Omental fat pad (tissue), 4 donors: ENCODE data around the gene BNC1. TPM values are rescaled to one million over a fixed set of nuclear protein-coding genes. Genes with fewer than 3 reads are reported as not detected.
A peak's percentile ranks its signal among the peaks of the same experiment; 100 is the strongest.

ENCODE experiments used
- ATAC-seq: fragments of 150-250 bp; one replicate; pipeline ENCODE4 v1.9.1; 2016; ENCODE audit warnings: mild to moderate bottlenecking, moderate library complexity; ENCODE audit not compliant: low FRiP score
- DNase-seq: peaks from one replicate; pipeline ENCODE4 v3.0.0-alpha.2; 2019; ENCODE audit warnings: low spot score
- CTCF ChIP-seq, 3 donors: fragments of 450-650 bp; IDR thresholded peaks; one replicate each; pipeline ENCODE4 v1.5.1; 2016 to 2017; ENCODE audit warnings: antibody characterized with exemption in 3 of 3, mild to moderate bottlenecking in 3 of 3, moderate library complexity in 2 of 3
- total RNA-seq, 4 donors: library from RNA; depleted of rRNA; stranded (reverse); fragments of >200 nt; gene quantifications; one replicate each; pipeline ENCODE4 v1.1.0, GENCODE V29; 2016

Gene BNC1
- total RNA-seq, 4 donors from 2014 or later, result 1.1 to 73.0 (median 35.6) TPM

- no peak for ATAC-seq
Measured at GRCh38 chr15:83288381-83288801, 3.9 kb upstream of the BNC1 start.

GRCh38 chr15:83287541-83288027 is 3.1 kb upstream of the BNC1 start:
- peak; percentile 74 for ATAC-seq
- DNase-seq, result no peak
- TF ChIP-seq CTCF (IDR thresholded peaks at IDR 0.05), result no peak

More at GRCh38 chr15:83288381-83288801, 3.9 kb upstream of the BNC1 start:
- TF ChIP-seq CTCF (IDR thresholded peaks at IDR 0.05), result no peak
- DNase-seq, result no peak

GRCh38 chr15:83285979-83286553 is 1.6 kb upstream of the BNC1 start:
- TF ChIP-seq CTCF (IDR thresholded peaks at IDR 0.05), result no peak
- DNase-seq (no peak), ATAC-seq (no peak)

- no peak for ATAC-seq
- DNase-seq, result no peak
Measured at GRCh38 chr15:83285284-83285978, 967 bp upstream of the BNC1 start.

GRCh38 chr15:83283813-83284558 is 478 bp downstream of the BNC1 start:
- no peak for TF ChIP-seq CTCF (IDR thresholded peaks at IDR 0.05)
- no peak for DNase-seq
- no peak for ATAC-seq

More at GRCh38 chr15:83285284-83285978, 967 bp upstream of the BNC1 start:
- no peak for TF ChIP-seq CTCF (IDR thresholded peaks at IDR 0.05)

GRCh38 chr15:83283138-83283812 is 1.2 kb downstream of the BNC1 start:
- ATAC-seq (no peak), DNase-seq (no peak)
- no peak for TF ChIP-seq CTCF (IDR thresholded peaks at IDR 0.05)
